Coronary artery (tissue), 2 donors: ENCODE data around the gene SERPINA10.

Source experiments
- DNase-seq: peaks from one replicate; pipeline ENCODE4 v3.0.0-alpha.2; 2017; ENCODE audit warnings: low spot score
- H3K27ac ChIP-seq, 2 donors: fragments of 200-600 bp; sonication (generic); one replicate each; pipeline ENCODE4 v1.5.1; 2016 to 2019
- H3K4me3 ChIP-seq: fragments of 200-600 bp; sonication (generic); 2 replicates; pipeline ENCODE4 v1.5.1; 2016; ENCODE audit warnings: mild to moderate bottlenecking, moderate library complexity
- TF ChIP-seq, protein P1 (sequence below): fragments of 200-600 bp; sonication (generic); IDR thresholded peaks from one replicate; pipeline ENCODE4 v1.5.1; 2019; ENCODE audit warnings: antibody characterized with exemption

The SERPINA10 gene

DNA sequence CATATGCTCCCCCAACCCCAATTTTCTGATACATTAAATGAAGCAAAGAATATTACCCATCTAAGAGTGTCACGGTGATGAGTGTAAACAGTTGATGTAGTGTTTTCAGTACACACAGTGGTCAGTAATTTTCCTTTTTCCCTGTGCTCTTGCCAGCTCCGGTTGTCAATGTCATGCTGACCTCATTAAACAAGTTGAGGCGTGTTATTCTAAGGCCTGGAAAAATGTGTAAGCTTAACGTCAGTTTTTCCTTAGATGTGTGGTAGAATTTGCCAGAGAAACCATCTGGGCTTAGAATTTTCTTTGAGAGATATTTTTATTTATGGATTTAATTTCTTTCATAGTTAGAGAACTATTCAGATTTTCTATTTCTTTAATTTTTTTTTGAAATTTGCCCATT, 41.8 kb upstream of the SERPINA10 start:
- Histone ChIP-seq H3K4me3 (no peak overlapping the region), H3K27ac (no peak overlapping the region)
- DNase-seq: no peak
- TF ChIP-seq, protein P1, sequence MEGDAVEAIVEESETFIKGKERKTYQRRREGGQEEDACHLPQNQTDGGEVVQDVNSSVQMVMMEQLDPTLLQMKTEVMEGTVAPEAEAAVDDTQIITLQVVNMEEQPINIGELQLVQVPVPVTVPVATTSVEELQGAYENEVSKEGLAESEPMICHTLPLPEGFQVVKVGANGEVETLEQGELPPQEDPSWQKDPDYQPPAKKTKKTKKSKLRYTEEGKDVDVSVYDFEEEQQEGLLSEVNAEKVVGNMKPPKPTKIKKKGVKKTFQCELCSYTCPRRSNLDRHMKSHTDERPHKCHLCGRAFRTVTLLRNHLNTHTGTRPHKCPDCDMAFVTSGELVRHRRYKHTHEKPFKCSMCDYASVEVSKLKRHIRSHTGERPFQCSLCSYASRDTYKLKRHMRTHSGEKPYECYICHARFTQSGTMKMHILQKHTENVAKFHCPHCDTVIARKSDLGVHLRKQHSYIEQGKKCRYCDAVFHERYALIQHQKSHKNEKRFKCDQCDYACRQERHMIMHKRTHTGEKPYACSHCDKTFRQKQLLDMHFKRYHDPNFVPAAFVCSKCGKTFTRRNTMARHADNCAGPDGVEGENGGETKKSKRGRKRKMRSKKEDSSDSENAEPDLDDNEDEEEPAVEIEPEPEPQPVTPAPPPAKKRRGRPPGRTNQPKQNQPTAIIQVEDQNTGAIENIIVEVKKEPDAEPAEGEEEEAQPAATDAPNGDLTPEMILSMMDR: no peak

DNA sequence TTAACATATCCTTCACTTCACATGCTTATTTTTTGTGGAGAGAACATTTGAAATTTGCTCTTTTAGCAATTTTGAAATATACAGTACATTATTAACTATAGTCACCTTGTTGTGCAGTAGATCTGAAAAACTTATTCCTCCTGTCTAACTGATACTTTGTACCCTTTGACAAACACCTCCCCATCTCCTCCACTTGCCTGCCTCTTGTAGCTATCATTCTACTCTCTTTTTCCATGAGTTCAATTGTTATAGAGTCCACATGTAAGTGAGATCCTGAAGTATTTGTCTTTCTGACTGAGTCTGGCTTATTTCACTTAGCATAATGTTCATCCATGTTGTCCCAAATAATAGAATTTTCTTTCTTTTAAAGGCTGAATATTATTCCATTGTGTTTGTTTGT, 39.5 kb upstream of the SERPINA10 start:
- Histone ChIP-seq H3K27ac (no peak overlapping the region), H3K4me3 (no peak overlapping the region)
- TF ChIP-seq, protein P1: no peak
- no peak for DNase-seq

DNA sequence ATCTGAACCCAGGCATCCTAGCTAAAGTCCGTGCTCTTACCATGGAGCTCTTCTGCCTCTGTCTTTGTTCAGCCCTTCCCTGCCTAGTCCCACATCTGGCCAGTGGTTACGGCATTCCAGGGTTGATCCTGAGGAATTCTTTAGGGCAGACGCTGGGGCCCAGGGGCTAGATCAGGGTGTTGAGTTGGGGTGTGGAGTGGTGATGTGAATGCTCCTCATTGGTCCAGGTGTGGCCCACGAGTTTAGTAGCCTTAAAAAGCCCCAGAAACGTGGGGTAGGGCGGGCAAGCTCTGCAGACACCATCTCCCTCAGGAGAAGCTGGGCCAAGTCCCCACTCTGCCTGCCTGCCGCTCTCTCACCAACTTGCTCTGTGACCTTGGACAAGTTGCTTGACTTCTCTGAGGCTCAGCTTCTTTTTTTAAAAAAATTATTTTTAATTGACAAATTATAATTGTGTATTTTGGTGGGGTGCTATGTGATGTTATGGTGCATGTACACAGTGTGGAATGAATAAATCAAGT, 39.1 kb upstream of the SERPINA10 start:
- H3K4me3 ChIP-seq: no peak overlapping the region
- DNase-seq: no peak
- TF ChIP-seq, protein P1: no peak
- no peak overlapping the region for H3K27ac ChIP-seq

DNA sequence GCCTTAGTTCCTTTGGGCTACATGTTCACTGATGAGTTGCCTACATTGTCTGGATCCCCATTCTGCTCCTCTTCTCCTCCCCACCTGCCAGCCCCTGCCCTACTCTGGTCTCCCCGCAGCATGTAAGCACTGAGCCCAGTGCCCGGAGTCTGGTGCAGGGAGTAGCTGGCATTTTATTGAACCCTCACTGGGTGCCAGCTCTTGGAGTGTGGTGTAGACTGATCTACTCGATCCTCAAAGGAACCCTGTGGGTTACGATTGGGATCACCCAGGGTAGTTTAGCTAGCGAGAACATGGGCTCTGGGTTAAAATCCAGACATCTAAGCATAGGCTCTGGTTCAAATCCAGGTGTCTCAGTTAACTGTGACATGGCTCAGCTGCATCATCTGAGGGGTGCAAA, 38.4 kb upstream of the SERPINA10 start:
- TF ChIP-seq, protein P1: no peak
- Histone ChIP-seq H3K27ac (no peak overlapping the region), H3K4me3 (no peak overlapping the region)

DNA sequence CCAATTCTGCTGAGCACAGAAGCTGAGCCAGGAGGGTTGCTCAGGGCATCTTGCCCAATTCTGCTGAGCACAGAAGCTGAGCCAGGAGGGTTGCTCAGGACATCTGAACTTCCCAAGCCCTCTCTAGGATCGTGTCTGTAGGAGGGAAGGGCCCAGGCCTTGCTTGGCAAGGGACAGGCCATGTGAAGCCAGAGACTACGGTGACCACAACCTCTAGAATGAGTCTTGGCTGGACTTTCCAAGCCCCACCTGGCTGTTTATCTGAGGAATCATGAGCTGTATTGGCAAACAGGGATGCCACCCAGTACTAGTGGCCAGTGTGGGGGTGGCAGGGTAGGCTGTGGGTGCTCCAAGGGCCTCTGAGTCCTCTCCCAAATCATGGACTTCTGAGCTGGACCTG, 37.8 kb upstream of the SERPINA10 start:
- DNase-seq: no peak
- Histone ChIP-seq H3K4me3 (no peak overlapping the region), H3K27ac (no peak overlapping the region)
- TF ChIP-seq, protein P1: no peak

More for the DNA sequence above, 38.4 kb upstream of the SERPINA10 start:
- no peak for DNase-seq

DNA sequence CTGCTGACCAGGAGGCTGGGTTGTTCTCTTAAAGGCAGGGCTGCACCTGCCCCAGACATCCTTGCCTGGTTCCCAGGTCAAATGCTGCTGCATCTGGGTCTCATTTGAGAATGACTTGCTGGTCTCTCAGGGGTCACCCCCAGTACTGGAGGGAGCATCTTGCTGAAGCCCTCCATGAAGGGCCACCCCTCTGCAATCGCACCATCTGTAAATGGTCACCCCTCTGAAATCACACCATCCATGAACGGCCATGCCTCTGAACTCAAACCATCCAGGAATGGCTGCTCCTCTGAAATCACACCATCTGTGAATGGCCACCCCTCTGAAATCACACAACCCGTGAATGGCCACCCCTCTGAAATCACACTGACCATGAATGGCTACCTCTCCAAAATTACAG, 37.4 kb upstream of the SERPINA10 start:
- Histone ChIP-seq H3K27ac (no peak overlapping the region), H3K4me3 (no peak overlapping the region)
- no peak for DNase-seq
- TF ChIP-seq, protein P1: no peak

- H3K27ac ChIP-seq: no peak overlapping the region
- no peak overlapping the region for H3K4me3 ChIP-seq
- DNase-seq: no peak
- TF ChIP-seq, protein P1: no peak
Observed at GRCh38 chr14:94329857-94330256, 36.8 kb upstream of the SERPINA10 start.
